Smooth muscle cell (in vitro differentiated cells): ENCODE data around the gene LRRC26. TPM values are rescaled to one million over a fixed set of nuclear protein-coding genes. Genes with fewer than 3 reads are reported as not detected.

Experiments used
- DNase-seq: peaks from one replicate; lab custom pipeline; 2025; ENCODE audit not compliant: unreplicated experiment; lab: John Stamatoyannopoulos, UW
- H2AFZ ChIP-seq: fragments of 200-600 bp; sonication (generic); 2 replicates; pipeline ENCODE4 v1.6.0; 2016; ENCODE audit warnings: antibody characterized with exemption, low read depth, mild to moderate bottlenecking
- H3F3A ChIP-seq: fragments of 200-600 bp; sonication (generic); 2 replicates; pipeline ENCODE4 v1.6.0; 2017; ENCODE audit warnings: antibody characterized with exemption, low read depth
- H3K27ac ChIP-seq: fragments of 200-600 bp; sonication (generic); 2 replicates; pipeline ENCODE4 v1.5.1; 2016; ENCODE audit warnings: low read depth, mild to moderate bottlenecking
- H3K27me3 ChIP-seq: fragments of 200-600 bp; sonication (generic); 2 replicates; pipeline ENCODE4 v1.6.1; 2016; ENCODE audit warnings: low read depth, mild to moderate bottlenecking
- H3K36me3 ChIP-seq: fragments of 200-600 bp; sonication (generic); 2 replicates; pipeline ENCODE4 v1.5.1; 2016; ENCODE audit warnings: low read depth
- H3K4me1 ChIP-seq: fragments of 200-600 bp; sonication (generic); 2 replicates; pipeline ENCODE4 v1.5.1; 2016; ENCODE audit warnings: low read depth
- H3K4me2 ChIP-seq: fragments of 200-600 bp; sonication (generic); 2 replicates; pipeline ENCODE4 v1.6.0; 2016; ENCODE audit warnings: mild to moderate bottlenecking
- H3K4me3 ChIP-seq: fragments of 200-600 bp; sonication (generic); 2 replicates; pipeline ENCODE4 v1.5.1; 2016; ENCODE audit warnings: mild to moderate bottlenecking
- H3K79me2 ChIP-seq: fragments of 200-600 bp; sonication (generic); 2 replicates; pipeline ENCODE4 v1.6.0; 2016; ENCODE audit warnings: low read depth, mild to moderate bottlenecking
- H3K9ac ChIP-seq: fragments of 200-600 bp; sonication (generic); 2 replicates; pipeline ENCODE4 v1.6.0; 2016; ENCODE audit warnings: low read depth
- H3K9me3 ChIP-seq: fragments of 200-600 bp; sonication (generic); replicated peaks from 2 replicates; pipeline ENCODE4 v1.5.1; 2016; ENCODE audit warnings: low read depth
- H4K20me1 ChIP-seq: fragments of 200-600 bp; sonication (generic); 2 replicates; pipeline ENCODE4 v1.6.0; 2016; ENCODE audit warnings: low read depth
- WGBS: methylation state at CpG from one replicate; pipeline ENCODE4 v1.1.7; 2016; ENCODE audit warnings: low lambda C conversion rate; 5-methylcytosine and 5-hydroxymethylcytosine counted together
- polyA plus RNA-seq: library from polyadenylated mRNA; unstranded; fragments of >200 nt; fragmentation: Nextera tagmentation; extraction: Ambion mirVana; gene quantifications from 2 replicates; pipeline ENCODE4 v1.2.1, GENCODE V29; 2016
- total RNA-seq: library from RNA; depleted of rRNA; stranded (reverse); fragments of >200 nt; gene quantifications from 2 replicates; pipeline ENCODE4 v1.2.3, GENCODE V29; 2014
- TF ChIP-seq, protein P1 (sequence below): fragments of 200-600 bp; sonication (generic); IDR thresholded peaks from 2 replicates; pipeline ENCODE4 v1.5.1; 2017; ENCODE audit warnings: borderline replicate concordance, mild to moderate bottlenecking, antibody characterized with exemption; ENCODE audit not compliant: insufficient read depth, poor library complexity, severe bottlenecking

Gene LRRC26
- total and polyA plus RNA-seq, 2 experiments from 2014 or later, result not detected

DNA sequence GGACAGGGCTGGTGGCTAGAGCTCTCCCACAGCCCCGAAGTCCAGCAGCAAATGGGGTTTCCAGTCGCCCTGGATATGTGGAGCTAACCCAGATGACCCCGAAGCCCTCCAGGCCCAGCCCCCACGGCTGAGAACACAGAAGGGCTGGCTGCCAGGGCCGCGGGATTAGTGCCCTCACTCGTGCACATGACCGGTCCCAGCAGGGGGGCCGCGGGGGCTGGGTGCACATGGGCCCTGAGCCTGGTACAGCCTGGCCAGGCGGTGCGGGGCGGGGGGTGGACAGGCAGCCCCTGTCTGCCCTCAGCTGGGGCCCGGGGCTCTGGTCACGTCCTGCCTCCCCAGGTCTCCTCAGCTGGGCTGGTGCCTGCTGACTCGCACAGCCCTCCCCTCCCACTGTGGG is 24.5 kb upstream of the LRRC26 start:
- WGBS, result 92% methylated on average over 15 of the region's 16 CpGs
- H3K27me3 ChIP-seq, result no peaks in the 10 kb centered on the region
- H4K20me1 ChIP-seq, result peaks cover 67% of the 10 kb centered on the region
- H3F3A ChIP-seq, result peaks cover 10% of the 10 kb centered on the region
- no peak overlapping the region for H2AFZ ChIP-seq
- H3K4me1 ChIP-seq, result peaks cover 15% of the 10 kb centered on the region
- H3K4me3 ChIP-seq, result no peak overlapping the region
- H3K79me2 ChIP-seq, result peaks cover 52% of the 10 kb centered on the region
- H3K36me3 ChIP-seq, result no peaks in the 10 kb centered on the region
- H3K4me2 ChIP-seq, result no peak overlapping the region
- TF ChIP-seq, protein P1, sequence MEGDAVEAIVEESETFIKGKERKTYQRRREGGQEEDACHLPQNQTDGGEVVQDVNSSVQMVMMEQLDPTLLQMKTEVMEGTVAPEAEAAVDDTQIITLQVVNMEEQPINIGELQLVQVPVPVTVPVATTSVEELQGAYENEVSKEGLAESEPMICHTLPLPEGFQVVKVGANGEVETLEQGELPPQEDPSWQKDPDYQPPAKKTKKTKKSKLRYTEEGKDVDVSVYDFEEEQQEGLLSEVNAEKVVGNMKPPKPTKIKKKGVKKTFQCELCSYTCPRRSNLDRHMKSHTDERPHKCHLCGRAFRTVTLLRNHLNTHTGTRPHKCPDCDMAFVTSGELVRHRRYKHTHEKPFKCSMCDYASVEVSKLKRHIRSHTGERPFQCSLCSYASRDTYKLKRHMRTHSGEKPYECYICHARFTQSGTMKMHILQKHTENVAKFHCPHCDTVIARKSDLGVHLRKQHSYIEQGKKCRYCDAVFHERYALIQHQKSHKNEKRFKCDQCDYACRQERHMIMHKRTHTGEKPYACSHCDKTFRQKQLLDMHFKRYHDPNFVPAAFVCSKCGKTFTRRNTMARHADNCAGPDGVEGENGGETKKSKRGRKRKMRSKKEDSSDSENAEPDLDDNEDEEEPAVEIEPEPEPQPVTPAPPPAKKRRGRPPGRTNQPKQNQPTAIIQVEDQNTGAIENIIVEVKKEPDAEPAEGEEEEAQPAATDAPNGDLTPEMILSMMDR, result no peak
- DNase-seq, result no peak
- H3K9ac ChIP-seq, result no peak overlapping the region
- H3K27ac ChIP-seq, result no peak overlapping the region
- H3K9me3 ChIP-seq, result no peaks in the 10 kb centered on the region

- Histone ChIP-seq H3K27me3 (no peaks in the 10 kb centered on the region), H3K4me1 (peaks cover 11% of the 10 kb centered on the region)
- WGBS, result 92% methylated on average over 14 of the region's 14 CpGs
These were observed 23.9 kb upstream of the LRRC26 start for GRCh38 chr9:137193771-137194170.

GRCh38 chr9:137192859-137193258 is 23.0 kb upstream of the LRRC26 start:
- Histone ChIP-seq H3F3A (peaks cover 12% of the 10 kb centered on the region), H3K4me3 (no peak overlapping the region), H3K27ac (no peak overlapping the region), H4K20me1 (peaks cover 54% of the 10 kb centered on the region), H3K36me3 (no peaks in the 10 kb centered on the region), H2AFZ (no peak overlapping the region), H3K4me2 (no peak overlapping the region), H3K79me2 (peaks cover 45% of the 10 kb centered on the region), H3K9me3 (no peaks in the 10 kb centered on the region), H3K9ac (no peak overlapping the region), H3K27me3 (no peaks in the 10 kb centered on the region), H3K4me1 (peaks cover 9% of the 10 kb centered on the region)
- TF ChIP-seq, protein P1, result no peak
- DNase-seq, result no peak
- WGBS, result 88% methylated on average over 2 of the region's 2 CpGs

More at GRCh38 chr9:137193771-137194170, 23.9 kb upstream of the LRRC26 start:
- Histone ChIP-seq H3K4me3 (no peak overlapping the region), H3K36me3 (no peaks in the 10 kb centered on the region), H3K79me2 (peaks cover 49% of the 10 kb centered on the region), H4K20me1 (peaks cover 63% of the 10 kb centered on the region), H3F3A (peaks cover 12% of the 10 kb centered on the region), H3K9ac (no peak overlapping the region), H3K27ac (no peak overlapping the region), H3K9me3 (no peaks in the 10 kb centered on the region), H3K4me2 (no peak overlapping the region), H2AFZ (no peak overlapping the region)
- DNase-seq, result no peak
- TF ChIP-seq, protein P1, result no peak

GRCh38 chr9:137192448-137192780 is 22.6 kb upstream of the LRRC26 start:
- Histone ChIP-seq H3K9me3 (no peaks in the 10 kb centered on the region), H3F3A (peaks cover 12% of the 10 kb centered on the region), H2AFZ (no peak overlapping the region), H3K4me2 (no peak overlapping the region), H3K9ac (no peak overlapping the region), H3K79me2 (peaks cover 45% of the 10 kb centered on the region), H3K27me3 (no peaks in the 10 kb centered on the region), H4K20me1 (peaks cover 49% of the 10 kb centered on the region), H3K36me3 (no peaks in the 10 kb centered on the region), H3K4me3 (no peak overlapping the region), H3K4me1 (peaks cover 12% of the 10 kb centered on the region), H3K27ac (no peak overlapping the region)
- TF ChIP-seq, protein P1, result no peak
- WGBS, result 94% methylated on average over 10 of the region's 10 CpGs
- no peak for DNase-seq
